ENCODE data around the gene PLA2G4F.
"Not testable (repeated sequence)": the region's sequence is repeated elsewhere in the genome, so short reads cannot be mapped to it uniquely, and the experiment has no call there.

The PLA2G4F gene

DNA sequence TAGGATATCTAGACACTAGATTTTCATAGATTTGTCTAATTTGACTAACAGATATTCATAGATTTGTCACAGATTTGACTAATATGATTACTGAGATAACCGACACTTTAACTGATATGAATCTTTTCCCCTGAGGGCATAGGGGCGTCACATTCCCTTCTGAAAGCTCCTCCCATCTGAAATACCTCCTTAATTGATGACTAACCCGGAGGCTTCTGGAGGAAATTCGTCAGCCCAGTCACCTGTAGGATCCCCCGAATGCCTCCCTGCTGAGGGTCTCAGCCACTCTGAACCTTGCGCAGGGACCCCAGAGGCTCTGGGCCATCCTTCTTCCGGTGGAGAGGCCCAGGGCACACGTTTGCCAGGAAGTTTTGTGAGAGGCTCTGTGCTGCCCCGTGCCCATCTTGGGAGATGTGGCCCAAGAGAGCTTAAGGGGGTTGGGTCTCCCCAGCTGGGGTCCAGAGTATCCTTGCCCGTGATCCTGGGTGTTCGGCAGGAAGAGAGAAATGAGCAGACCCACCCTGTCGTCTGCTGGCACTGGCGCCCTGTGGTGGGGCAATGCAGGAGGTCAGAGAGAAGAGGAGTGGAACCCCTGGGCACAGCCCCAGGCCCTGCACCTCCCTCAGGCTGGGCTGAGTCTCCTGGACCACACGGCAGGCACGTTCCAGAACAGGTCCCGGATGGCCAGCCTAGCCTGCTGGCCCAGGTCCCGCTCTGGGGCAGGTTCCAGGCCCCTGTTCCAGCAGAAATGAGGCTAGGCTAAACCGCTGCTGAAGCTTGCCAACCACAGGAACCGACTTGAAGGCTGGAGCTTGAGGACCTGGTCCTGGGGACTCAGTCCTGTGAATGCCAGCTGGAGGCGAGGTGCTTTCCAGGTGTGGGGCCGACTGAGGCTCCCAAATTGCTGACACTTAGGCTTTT is 63.8 kb downstream of the PLA2G4F start:
- ChIA-PET CTCF (interaction anchor here (0.6 to 1.6 kb wide), 4 partner anchors 32 to 1555 kb away, joined by 3 to 5 read pairs (median 3); no protein-coding TSS in a partner anchor), POLR2A (ENCODE audit: low non-redundant PET) (no interaction called here)
- DNase-seq (ENCODE audit: low spot score): peak; percentile 84
- peak overlapping the region; percentile 52 for H3K27ac ChIP-seq
- no peak for TF ChIP-seq CTCF (conservative IDR thresholded peaks at IDR 0.05; ENCODE audit: low read depth)

- H3K27ac ChIP-seq; POLR2A ChIA-PET (ENCODE audit: low non-redundant PET); DNase-seq (ENCODE audit: low spot score): not testable (repeated sequence)
- CTCF ChIA-PET: interaction anchor here (0.9 to 1.6 kb wide), 3 partner anchors 32 to 46 kb away, joined by 3 to 5 read pairs (median 3); no protein-coding TSS in a partner anchor
Measured at GRCh38 chr15:42091753-42092397, 64.6 kb downstream of the PLA2G4F start.

- TF ChIP-seq CTCF (conservative IDR thresholded peaks at IDR 0.05; ENCODE audit: low read depth): no peak
- POLR2A ChIA-PET (ENCODE audit: low non-redundant PET): no interaction called here
- no peak overlapping the region for H3K27ac ChIP-seq
- CTCF ChIA-PET: interaction anchor here (1.1 kb wide), 1 partner anchor 101 kb away, joined by 3 read pairs; no protein-coding TSS in a partner anchor
- no peak for DNase-seq (ENCODE audit: low spot score)
Measured at GRCh38 chr15:42090781-42091180, 65.7 kb downstream of the PLA2G4F start.

- no peak for TF ChIP-seq CTCF (conservative IDR thresholded peaks at IDR 0.05; ENCODE audit: low read depth)
- ChIA-PET CTCF (interaction anchor here (1.1 to 1.4 kb wide), 2 partner anchors 43 to 101 kb away, joined by 3 read pairs; no protein-coding TSS in a partner anchor), POLR2A (ENCODE audit: low non-redundant PET) (no interaction called here)
- no peak for DNase-seq (ENCODE audit: low spot score)
- no peak overlapping the region for H3K27ac ChIP-seq
Measured at GRCh38 chr15:42090370-42090769, 66.1 kb downstream of the PLA2G4F start.

DNA sequence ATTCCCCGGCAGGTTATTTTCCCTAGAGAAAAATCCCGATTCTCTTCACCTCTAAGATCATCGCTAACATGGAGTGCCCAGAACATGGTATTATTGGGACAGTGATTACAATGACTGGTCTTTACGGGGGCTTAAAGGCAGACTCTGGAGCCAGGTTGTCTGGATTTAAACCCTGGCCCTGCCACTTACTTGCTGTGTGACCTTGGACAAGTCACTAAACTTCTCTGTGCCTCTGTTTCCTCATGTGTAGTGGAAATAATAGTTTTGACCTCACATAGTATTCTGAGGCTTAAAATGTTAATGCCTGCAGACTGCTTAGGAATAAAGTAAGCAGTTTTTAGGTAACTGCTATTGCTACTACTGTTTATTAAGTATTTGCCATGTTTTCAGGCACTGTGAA is 66.5 kb downstream of the PLA2G4F start:
- ChIA-PET CTCF (interaction anchor here (1.1 to 1.4 kb wide), 2 partner anchors 44 to 100 kb away, joined by 3 read pairs; no protein-coding TSS in a partner anchor), POLR2A (ENCODE audit: low non-redundant PET) (no interaction called here)
- no peak for DNase-seq (ENCODE audit: low spot score)
- H3K27ac ChIP-seq: no peak overlapping the region
- TF ChIP-seq CTCF (conservative IDR thresholded peaks at IDR 0.05; ENCODE audit: low read depth): no peak

Data from RWPE1 (cell line).